PC-3 (cell line): ENCODE measurements around the gene DCDC1.

Experiments
- CTCF ChIP-seq: fragments of 300-600 bp; sonication (generic); conservative IDR thresholded peaks from 2 replicates; pipeline ENCODE4 v1.5.1; 2017; ENCODE audit warnings: antibody characterized with exemption, low read depth, mild to moderate bottlenecking, low read length
- EZH2 ChIP-seq: fragments of 300-600 bp; sonication (generic); IDR thresholded peaks from one replicate; pipeline ENCODE4 v1.6.1; 2017; ENCODE audit warnings: antibody characterized with exemption, mild to moderate bottlenecking, low read length; ENCODE audit not compliant: unreplicated experiment

- TF ChIP-seq CTCF (no peak), EZH2 (no peak)
Measured at GRCh38 chr11:31000381-31000780, 369.2 kb downstream of the DCDC1 start.
